PFSK-1 (cell line): ENCODE data around the gene CSTF2T.

Experiments used
- FOXP2 ChIP-seq: optimal IDR thresholded peaks from 2 replicates; pipeline ENCODE3; 2011; ENCODE audit warnings: borderline replicate concordance, control low read depth, inconsistent platforms; ENCODE audit not compliant: insufficient read depth; ENCODE audit errors: extremely low read length, extremely low read depth
- POLR2AphosphoS5 ChIP-seq: IDR thresholded peaks from 2 replicates; pipeline ENCODE4 v1.6.1; 2012; ENCODE audit warnings: low read depth, mild to moderate bottlenecking, control low read depth, low read length, moderate library complexity
- REST ChIP-seq, 2 experiments: IDR thresholded peaks; 2 replicates each; pipeline versions ENCODE4 v1.6.1 to v1.8.0; 2011 to 2012; ENCODE audit warnings: low read depth in 2 of 2, low read length in 2 of 2, control low read depth in 1 of 2, inconsistent platforms in 1 of 2, mild to moderate bottlenecking in 1 of 2, moderate library complexity in 1 of 2; ENCODE audit not compliant: insufficient read depth in 1 of 2
- SIN3A ChIP-seq: IDR thresholded peaks from 2 replicates; pipeline ENCODE4 v1.6.1; 2012; ENCODE audit warnings: mild to moderate bottlenecking, low read length, moderate library complexity, borderline replicate concordance; ENCODE audit not compliant: insufficient read depth
- TAF1 ChIP-seq: IDR thresholded peaks from 2 replicates; pipeline ENCODE4 v1.6.1; 2012; ENCODE audit warnings: low read length, control low read depth, borderline replicate concordance; ENCODE audit not compliant: insufficient read depth

- no peak for TF ChIP-seq POLR2AphosphoS5
- no peak for TF ChIP-seq TAF1
- no peak for TF ChIP-seq SIN3A
- no peak for TF ChIP-seq REST (IDR thresholded peaks at IDR 0.05; ENCODE audit: insufficient read depth in 1 of 2, low read depth in 2 of 2, low read length in 2 of 2)
- TF ChIP-seq FOXP2 = no peak
These were observed 45.0 kb upstream of the CSTF2T start for GRCh38 chr10:51744235-51745000.
